GM15510 (cell line): ENCODE data around the gene CLIC4.

ENCODE experiments used
- POLR2A ChIP-seq: IDR thresholded peaks from 3 replicates; pipeline ENCODE4 v1.6.1; 2011; ENCODE audit warnings: borderline replicate concordance; ENCODE audit not compliant: insufficient read length; ENCODE audit errors: extremely low read depth

CLIC4 gene

DNA sequence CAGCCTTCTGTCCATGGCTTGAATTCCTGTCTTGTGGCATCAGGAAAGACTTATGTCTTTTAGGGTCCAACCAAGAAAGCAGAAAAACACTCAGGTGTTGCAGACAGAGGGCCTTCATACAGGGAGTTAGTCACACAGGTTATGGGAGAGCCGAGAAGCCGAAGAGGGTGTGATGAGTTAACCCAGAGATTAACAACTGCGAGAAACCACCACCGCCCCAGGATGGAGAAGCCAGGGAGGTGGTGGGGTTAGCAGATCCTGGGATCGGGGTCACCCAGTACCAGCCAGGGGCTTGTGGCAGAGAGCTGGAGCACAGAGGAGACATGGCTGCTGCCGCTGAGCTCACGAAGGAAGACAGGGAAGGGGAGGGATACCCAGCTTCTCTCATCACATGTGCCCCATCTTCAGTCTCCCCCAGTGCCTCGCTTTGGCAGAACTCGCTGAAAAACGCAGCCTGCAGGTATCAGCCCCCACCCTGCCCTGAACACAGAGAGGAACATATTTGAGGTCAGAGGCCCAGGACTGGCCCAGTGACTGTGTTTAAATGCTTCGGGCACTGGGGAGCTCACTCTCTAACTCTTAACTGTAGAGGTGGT, 126.2 kb downstream of the CLIC4 start:
- no peak for TF ChIP-seq POLR2A

DNA sequence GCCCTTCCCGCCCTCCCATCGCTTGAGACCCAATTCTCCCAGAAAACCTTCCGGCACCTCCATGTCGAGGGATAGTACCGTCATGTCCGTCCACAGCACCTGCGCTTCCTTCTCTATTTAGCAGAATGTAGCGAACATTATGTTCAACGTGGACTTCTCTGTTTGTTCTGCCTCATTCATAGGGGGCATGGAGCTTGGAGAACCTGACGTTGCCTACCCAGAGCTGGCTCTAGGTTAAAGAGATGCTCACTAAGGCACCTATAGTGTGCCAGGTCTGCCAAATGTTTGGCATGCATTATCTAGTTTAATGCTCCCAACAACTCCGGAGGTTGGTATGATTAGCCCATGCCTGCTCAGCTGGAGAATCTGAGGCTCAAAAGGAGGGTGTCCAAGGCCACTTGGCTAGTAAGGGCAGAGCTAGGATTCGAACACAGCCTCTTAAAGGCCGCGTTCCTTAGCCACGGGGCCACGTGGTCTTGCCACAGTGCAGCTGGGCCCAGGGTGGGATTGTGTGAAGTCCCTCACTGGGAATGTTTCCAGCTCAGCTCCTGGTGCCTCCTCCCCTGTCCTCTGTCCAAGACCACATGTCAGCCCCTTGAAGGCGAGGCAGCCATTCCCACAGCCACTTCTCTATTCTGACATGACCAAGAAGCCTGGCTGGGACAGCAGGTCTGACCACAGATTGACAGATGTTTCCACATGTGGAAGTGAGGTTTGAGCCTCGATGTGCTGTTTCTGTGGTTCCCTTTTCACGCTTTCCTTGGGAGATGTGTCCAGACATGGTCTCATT, 127.0 kb downstream of the CLIC4 start:
- no peak for TF ChIP-seq POLR2A

DNA sequence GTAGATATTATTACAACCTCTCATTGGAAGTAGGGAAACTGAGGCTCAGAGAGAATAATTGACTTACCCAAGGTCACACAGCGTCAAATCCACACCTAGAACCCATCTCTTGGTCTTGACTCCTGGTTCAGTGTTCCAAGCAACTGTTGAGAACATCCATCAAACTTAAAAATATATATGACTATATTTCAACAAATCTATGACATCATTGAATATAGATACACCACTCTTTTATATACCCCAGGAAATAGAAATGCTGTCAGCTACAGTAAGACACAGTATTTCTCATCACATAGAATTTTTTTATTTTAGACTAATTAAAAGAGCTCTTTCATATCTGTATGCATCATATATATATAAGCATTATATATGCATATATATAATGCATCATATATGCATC, 127.9 kb downstream of the CLIC4 start:
- TF ChIP-seq POLR2A: no peak

DNA sequence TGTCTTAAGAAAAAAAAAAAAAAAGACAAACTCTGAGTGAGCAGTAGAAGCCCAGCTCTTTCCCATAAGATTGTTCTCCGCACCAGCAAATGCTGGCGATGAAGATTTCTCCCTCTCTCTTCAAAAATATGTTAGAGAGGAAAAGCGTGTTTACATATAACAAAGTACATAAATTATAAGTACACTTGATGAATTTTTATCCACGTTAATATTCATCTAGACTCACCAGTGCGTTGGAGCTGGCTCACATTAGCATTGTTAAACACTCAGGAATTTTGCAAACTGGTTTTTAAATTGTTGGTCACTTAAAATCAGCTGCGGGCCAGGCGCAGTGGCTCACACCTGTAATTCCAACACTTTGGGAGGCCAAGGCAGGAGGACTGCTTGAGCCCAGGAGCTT, 128.8 kb downstream of the CLIC4 start:
- TF ChIP-seq POLR2A: no peak

DNA sequence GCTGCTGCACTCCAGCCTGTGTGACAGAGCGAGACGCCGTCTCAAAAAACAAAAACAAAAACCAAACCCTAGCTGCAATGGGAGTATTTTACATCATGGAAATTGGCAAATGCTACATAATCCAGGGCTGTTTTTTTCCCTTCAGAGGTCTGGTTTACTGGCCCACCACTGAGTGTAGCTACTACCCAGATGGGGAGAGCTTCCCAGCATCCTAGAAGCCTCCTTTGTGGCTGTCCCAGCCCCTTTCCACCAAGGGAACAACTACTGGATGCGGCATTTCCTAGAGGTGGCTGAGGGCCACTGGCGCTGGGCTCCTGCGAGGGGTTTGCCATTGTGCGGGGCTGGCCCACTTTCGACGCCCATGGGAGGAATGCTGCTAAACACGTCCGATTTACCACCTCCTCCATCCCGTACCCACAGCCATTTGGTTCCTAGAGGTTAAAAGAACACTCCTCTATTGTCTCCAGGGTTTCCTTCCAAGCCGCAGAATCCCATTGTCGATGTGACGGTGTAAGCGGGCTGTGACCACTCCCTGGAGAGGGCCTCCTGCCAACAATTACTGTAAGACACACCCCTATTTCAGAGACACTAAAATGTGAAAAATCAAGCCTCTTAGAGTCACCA, 129.5 kb downstream of the CLIC4 start:
- TF ChIP-seq POLR2A: no peak

DNA sequence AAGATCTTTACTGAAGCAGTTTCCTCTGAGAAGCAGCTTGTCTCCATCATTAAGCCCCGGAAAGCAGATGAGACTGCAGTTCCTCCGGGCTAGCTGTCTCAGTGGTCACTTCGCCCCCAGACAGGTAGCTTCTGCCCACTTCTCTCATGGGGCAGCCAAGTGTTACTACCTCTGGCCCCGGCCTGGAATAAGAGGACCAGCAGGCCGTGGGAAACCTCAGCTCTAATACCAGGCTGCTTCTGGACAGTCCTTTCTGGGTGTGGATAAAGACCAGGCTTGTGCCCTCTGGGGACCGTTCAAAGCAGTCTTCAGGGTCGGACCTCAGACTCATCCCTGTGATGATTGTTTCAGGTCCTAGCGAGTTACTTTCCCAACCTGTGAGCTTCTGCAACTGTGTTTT, 130.0 kb downstream of the CLIC4 start:
- TF ChIP-seq POLR2A: no peak

DNA sequence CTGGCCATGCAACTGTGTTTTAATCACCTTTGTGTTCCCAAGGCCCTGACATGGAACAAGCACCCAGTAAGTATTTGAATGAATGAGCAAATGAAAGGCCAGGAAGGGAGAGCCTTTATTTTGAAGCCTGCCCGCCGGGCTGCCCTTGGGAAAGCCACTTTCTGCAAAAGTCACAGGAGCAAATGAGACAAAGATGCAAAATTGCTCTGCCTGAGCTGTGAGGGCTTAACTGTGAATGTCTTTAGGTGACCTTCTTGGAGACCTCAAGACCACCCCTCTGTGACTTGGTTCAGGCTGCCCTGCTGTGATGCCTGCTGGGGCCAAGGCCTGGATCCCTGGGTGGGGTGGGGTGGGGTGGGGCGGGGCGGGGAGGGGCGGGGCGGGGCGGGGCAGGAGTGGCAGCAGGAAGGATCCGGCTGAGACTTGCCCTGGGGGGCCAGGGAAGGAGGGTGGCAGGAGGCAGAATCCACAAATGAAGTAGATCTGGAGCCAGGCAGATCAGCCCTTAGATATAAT, 130.8 kb downstream of the CLIC4 start:
- no peak for TF ChIP-seq POLR2A

DNA sequence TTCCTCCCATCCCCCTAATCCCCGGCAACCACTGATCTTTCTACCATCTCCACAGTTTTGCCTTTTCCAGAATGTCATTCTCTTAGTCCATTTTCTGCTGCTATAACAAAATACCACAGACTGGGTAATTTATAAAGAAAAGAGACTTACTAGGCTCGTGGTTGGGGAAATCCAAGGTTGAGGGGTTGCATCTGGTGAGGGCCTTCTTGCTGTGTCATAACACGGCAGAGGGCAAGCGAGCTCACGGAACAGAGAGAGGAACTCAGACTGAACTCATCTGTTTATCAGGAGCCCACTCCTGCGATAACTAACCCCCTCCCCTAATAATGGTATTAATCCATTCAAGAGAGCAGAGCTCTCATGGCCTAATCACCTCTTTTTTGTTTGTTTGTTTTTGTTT, 132.8 kb downstream of the CLIC4 start:
- no peak for TF ChIP-seq POLR2A

DNA sequence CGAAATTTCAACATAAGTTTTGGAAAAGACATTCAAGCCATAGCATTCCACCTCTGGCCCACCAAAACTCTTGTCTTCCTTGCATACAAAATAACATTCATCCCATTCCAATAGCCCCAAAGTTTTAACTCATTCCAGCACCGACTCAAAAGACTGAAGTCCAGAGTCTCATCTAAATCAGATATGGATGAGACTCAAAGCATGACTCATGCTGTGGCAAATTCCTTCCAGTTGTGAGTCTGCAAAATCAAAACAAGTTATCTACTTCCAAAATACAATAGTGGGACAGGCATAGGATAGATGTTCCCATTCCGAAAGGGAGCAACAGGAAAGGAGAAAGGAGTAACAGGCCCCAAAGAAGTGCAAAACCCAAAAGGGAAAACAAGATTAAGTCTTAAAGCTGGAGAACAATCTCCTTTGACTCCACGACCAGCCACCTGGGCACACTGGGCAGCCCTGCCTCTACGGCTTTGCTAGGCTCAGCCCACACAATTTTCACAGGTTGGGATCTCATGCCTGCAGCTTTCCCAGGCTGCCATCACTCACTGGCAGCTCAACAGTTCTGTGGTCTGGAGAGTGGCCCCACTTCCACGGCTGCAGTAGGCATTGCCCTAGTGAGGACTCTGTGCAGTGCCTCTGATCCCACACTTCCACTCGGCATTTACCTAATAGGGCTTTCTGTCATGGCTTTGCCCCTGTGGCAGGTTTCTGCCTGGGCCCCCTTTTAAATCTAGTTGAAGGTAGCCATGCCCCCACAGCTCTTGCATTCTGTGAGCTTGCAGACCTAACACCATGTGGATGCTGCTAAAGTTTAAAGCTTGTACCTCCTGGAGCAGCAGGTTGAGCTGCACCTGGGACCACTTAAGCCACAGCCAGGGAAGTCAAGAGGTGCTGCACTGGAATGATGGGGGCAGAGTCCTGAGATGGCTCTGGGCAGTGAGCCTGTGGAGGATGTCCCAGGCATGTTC, 133.8 kb downstream of the CLIC4 start:
- TF ChIP-seq POLR2A: no peak

DNA sequence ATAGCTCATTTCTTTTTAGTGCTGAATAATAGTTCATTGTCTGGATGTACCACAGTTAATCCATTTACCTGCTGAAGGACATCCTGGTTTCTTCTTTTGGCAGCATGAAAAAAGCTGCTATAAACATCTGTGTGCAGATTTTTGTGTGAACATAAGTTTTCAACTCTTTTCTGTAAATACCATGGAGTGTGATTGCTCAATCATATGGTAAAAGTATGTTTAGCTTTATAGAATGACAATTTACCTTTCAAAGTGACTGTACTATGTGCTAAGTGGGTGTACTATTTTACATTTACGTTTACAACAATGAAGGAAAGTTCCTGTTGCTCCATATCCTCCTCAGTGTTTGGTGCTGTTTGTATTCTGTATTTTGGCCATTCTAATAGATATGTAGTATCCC, 135.8 kb downstream of the CLIC4 start:
- no peak for TF ChIP-seq POLR2A

DNA sequence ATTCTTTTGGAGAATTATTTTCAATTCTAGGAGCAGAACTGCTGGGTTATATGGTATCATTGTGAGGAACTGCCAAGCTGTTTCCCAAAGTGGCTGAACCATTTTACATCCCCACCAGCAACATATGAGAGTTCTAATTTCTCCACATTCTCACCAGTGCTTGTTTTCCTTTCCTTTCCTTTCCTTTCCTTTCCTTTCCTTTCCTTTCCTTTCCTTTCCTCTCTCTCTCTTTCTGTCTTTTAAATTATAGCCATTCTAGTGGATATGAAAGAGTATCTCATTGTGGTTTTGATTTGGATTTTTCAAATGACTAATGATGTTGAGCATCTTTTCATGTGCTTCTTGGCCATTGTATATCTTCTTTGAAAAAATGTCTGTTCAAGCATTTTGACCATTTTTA, 139.5 kb downstream of the CLIC4 start:
- no peak for TF ChIP-seq POLR2A

DNA sequence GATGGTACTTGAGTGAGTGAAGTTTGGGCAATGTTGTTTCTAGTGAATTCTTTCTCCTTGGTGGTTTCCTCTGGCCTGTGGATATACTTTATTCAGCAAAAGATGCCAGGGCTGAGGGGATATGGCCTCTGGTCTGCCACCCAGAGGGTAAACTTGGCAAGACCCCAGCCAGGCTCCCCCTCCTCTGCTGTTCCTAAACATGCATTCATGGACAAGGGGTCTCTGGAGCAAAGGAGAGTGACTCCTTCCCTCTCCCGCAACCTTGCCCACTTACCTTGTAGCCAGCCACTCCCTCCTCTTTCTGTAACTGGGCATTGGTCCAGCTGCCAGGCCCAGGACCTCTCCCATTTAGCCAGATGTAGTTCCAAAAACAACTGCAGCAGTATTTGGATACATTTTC, 141.0 kb downstream of the CLIC4 start:
- TF ChIP-seq POLR2A: no peak

DNA sequence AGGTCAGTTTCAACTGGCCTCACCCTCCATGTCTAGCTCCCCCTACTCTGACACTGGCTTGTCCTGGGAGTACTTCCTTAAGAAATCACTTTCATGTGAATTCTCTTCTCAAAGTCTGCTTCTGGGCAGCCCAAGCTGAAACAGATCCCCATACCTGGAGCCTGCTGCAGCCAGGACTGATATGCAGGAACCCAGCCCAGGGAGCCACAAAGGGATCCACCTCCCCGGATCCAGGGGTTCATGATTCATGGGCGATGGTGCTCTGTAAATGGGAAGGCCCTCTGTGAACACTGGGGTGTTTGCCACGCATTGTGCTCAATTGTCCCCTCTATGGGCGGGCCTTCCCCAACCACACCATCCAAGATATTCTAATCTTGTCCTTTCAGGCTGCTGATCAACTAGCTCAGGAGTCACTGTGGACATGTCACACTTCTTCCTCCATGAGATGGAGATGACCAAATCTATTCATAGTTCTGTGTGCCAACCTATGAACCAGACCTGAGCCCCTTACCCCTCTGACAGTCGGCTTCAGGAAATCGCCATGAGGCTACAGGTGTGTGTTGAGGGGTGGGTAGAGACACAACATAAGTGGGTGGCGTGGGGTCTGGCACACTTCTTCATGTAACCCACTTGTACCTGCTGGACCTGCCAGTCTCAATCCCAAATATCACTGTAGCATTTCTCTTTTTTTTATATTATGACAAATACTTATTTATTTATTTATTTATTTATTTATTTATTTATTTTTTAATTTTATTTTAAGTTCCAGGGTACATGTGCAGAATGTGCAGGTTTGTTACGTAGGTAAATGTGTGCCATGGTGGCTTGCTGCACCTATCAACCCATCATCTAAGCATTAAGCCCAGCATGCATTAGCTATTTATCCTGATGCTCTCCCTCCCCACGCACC, 143.1 kb downstream of the CLIC4 start:
- TF ChIP-seq POLR2A: no peak
